Activated effector memory CD4-positive, alpha-beta T cell treated with anti-CD3 and anti-CD28 coated beads, Interleukin-2, amount 50 U/mL, for 16 hours (primary cell): ENCODE measurements around the gene CD40.
A peak's percentile ranks its signal among the peaks of the same experiment; 100 is the strongest.

Experiments used
- DNase-seq: peaks from one replicate; pipeline ENCODE4 v3.0.0-alpha.2; 2020

Gene CD40

GRCh38 chr20:46123482-46124245 lies 5.5 kb downstream of the CD40 start:
- DNase-seq: no peak

DNA sequence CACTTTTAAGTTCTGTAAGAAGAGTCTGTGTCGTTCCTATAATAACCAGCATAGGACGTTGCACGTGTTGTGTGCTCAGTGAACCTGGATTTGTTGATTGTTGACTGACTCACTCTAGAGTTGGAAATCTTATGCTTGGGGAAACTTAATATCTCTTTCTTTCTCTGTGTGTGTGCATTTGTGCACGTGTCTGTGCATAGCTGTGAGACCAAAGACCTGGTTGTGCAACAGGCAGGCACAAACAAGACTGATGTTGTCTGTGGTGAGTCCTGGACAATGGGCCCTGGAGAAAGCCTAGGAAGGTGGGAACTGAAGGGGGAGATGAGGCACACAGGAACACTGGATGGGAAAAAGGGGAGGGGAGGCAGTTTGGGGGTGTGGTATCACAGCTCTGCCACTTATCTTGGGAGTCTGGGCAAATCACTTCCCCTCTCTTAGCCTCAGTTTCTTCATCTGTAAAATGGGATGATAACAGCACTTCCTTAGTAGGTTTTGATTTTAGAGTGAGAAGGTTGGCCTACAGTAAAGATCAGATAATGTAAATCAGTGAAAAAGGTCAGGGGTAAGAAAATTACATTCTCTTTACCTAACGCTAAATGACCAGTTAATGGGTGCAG lies 8.4 kb downstream of the CD40 start:
- DNase-seq: peak; percentile 19

DNA sequence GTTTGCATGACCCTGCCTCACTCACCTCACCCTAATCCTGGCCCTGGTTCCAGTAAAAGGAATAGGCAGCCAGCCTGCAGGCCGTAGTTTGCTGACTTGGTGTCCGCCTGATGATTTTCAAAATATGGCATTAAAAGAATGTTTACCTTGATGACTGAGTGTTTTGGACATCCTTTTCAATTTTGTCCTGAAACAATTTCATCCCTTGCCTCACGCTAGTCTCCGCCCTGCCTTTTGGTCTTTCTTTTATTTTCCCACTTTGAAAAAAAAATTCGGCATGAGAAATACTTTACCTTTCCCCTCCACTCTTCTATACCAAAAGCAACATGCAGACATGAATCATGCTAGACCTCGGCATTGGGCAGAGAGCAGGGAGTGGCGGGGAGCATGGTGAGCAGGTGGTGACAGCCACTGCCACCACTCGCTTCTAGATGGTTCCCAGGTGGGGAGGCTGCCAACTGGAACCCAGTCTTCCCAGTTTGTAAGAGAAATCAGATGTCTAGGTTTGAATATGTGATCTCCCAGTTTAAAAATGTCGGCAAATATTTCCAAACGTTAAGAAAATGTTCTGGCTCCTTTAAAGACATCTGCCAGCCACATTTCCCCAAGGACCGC lies 9.4 kb downstream of the CD40 start:
- DNase-seq: peak; percentile 6

- DNase-seq: peak; percentile 58
Observed at GRCh38 chr20:46128310-46129151, 10.4 kb downstream of the CD40 start.

- peak; percentile 41 for DNase-seq
Observed at GRCh38 chr20:46129955-46130481, 11.9 kb downstream of the CD40 start.

- peak; percentile 50 for DNase-seq
Observed at GRCh38 chr20:46130534-46130933, 12.4 kb downstream of the CD40 start.

GRCh38 chr20:46131396-46131795 lies 13.3 kb downstream of the CD40 start:
- no peak for DNase-seq

- peak; percentile 86 for DNase-seq
Observed at GRCh38 chr20:46132705-46133120, 14.6 kb downstream of the CD40 start.

GRCh38 chr20:46133886-46134654 lies 16.0 kb downstream of the CD40 start:
- no peak for DNase-seq

- DNase-seq: no peak
Observed at GRCh38 chr20:46134716-46135115, 16.6 kb downstream of the CD40 start.

DNA sequence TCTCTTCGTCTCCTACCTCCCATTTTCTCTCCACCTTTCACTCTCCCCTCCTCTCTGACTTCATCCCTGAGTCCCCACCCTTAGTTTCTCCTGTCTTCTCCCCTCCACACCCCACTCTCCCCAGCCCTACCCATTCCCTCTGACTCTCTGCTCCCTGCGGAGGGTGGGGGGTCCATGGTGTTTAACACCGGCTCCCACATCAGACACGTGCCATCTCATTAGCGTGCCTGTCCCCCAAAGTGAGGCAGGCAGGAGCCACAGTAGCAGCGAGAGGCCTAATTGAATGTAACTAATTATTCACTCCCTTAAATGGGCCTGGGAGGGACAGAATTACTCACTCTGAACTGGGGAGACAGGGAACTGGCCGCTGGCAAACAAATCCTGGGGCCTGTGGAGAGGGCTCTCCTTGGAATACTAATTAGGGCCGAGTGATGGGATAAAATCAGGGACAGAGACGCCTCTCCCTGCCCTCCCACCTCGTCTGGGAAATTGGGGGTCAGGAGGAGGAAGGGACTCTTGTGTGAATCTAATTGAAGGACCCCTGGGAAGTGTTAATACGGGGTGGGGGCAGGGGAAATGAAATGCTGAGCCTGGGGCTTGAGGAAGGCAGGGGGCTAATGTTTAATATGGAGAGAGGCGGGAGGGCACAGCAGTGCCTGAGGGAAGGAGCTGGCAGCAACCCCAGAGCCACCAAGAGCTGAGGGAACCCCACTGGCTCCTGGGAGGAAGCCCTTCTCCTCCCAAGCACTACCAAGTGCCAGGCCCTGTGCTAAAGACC lies 17.9 kb downstream of the CD40 start:
- DNase-seq: no peak

DNA sequence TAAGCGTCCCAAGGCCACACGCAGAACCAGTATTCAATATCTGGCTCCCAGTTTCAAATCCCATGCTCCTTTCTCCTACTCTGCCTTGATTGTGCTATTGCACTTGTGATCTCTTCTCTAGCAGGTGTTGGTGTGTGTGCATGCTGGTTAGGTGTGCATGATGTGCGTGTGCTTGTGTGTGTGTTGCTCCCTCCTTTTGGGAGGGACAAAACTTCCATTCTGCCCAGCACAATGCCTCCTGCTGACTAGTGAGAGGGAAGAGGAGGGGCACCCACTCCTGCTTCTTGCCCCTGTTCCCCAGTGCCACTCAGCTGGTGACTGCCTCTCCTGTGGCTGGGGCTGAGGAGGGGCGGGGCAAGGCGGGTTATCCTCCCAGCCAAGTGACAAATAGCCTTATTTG lies 19.7 kb downstream of the CD40 start:
- no peak for DNase-seq

DNA sequence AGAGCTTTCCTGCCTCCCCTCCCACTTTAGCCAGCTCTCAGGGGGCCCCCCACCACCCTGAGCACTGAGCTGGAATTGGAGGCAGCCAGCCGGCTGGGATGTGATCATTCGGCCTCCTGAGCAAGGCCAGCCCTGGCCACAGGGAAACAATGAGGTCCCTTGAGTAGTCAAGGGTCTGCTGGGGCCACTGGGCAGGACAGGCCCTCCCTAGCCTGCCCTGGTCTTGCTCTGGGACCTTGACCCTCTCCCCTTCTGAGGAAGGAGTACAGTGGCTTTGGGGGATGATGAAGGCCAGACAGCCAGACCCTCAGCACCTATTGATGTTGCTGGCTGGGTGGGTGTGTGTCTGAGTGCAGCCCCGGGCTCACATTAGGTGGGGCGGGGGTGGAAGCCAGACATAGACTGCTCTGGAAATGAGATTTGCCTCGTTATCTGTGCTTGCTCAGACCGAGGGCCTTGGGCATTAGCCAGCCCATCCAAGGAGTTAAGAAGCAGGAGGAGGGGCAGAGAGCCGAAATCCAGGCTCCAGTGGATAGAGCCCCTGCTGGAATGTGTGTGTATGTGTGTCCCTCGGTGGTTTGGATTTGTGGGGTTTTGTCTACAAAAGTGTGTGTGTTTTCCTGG lies 21.3 kb downstream of the CD40 start:
- DNase-seq: no peak

- DNase-seq: no peak
Observed at GRCh38 chr20:46139908-46140482, 21.9 kb downstream of the CD40 start.

GRCh38 chr20:46142124-46142523 lies 24.0 kb downstream of the CD40 start:
- no peak for DNase-seq

- no peak for DNase-seq
Observed at GRCh38 chr20:46144432-46145025, 26.4 kb downstream of the CD40 start.

DNA sequence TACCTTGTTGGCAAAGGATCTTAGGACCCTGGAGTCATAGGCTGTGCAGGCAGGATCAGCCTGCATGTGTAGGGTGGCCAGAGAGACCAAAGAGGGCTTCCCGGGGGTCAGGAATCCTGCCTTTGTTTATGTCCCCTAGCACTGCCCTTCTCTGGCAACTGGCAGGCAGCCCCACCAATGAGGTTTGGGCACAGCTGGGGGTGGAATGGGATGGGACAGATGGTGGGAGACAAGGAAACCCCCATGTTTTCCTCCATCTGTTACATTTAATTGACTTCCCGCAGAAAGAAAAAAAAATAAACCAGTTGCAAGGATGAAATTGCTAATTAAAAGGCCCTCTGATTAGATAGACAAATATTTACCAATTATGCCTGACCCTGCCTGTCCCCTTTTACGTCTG lies 27.6 kb downstream of the CD40 start:
- DNase-seq: no peak

- DNase-seq: no peak
Observed at GRCh38 chr20:46148313-46149208, 30.4 kb downstream of the CD40 start.

DNA sequence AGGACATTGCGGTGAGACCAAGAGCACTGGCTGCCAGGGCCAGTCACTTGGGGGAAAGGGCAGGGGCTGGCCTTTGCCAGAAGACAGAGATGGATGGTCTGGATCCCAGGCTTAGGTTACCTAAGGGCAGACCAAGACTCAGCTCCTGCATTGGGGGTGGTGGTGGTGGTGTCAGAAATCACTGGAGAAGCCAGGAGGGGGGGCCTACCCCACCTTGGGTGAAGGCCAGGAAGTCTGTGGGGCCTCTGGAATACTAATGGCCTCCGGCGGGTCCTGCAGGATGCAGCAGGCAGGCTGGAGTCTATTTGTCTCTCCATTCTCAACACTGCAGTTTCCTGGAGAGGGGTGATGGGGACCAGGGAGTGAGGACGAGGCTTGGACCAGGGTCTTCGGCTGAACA lies 32.8 kb downstream of the CD40 start:
- no peak for DNase-seq
